Measurements from ENCODE around the gene PCDHGA6. TPM values are rescaled to one million over a fixed set of nuclear protein-coding genes. Genes with fewer than 3 reads are reported as not detected.

Gene PCDHGA6
- total RNA-seq, 1 donor from 2014 or later: 0.41 TPM

DNA sequence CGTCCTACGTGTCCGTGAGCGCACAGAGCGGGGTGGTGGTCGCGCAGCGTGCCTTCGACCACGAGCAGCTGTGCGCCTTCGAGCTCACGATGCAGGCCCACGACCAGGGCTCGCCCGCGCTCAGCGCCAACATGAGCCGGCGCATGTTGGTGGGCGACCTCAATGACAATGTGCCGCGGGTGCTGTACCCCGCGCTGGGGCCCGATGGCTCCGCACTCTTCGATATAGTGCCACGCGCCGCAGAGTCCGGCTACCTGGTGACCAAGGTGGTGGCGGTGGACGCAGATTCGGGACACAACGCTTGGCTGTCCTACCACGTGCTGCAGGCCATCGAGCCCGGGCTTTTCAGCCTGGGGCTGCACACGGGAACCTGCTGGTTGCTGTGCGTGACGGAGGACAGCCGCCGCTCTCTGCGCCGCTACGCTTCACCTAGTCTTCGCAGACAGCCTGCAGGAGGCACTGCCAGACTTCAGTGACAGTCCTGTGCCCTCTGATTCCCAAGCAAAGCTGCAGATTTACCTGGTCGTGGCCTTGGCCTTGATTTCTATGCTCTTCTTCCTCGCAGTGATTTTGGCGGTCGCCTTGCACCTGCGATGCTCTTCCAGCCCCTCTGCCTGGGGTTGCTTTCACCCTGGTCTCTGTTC lies 54.2 kb downstream of the PCDHGA6 start:
- no peak for FAIRE-seq
- TF ChIP-seq, protein P1, sequence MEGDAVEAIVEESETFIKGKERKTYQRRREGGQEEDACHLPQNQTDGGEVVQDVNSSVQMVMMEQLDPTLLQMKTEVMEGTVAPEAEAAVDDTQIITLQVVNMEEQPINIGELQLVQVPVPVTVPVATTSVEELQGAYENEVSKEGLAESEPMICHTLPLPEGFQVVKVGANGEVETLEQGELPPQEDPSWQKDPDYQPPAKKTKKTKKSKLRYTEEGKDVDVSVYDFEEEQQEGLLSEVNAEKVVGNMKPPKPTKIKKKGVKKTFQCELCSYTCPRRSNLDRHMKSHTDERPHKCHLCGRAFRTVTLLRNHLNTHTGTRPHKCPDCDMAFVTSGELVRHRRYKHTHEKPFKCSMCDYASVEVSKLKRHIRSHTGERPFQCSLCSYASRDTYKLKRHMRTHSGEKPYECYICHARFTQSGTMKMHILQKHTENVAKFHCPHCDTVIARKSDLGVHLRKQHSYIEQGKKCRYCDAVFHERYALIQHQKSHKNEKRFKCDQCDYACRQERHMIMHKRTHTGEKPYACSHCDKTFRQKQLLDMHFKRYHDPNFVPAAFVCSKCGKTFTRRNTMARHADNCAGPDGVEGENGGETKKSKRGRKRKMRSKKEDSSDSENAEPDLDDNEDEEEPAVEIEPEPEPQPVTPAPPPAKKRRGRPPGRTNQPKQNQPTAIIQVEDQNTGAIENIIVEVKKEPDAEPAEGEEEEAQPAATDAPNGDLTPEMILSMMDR (IDR thresholded peaks at IDR 0.05; ENCODE audit: insufficient read depth, low read depth, low read length): no peak
- no peak for TF ChIP-seq EZH2 (IDR thresholded peaks at IDR 0.05; ENCODE audit: insufficient read depth, low read length)

More for the DNA sequence above, 54.2 kb downstream of the PCDHGA6 start:
- peak overlapping the region; percentile 58 for H3K27ac Mint-ChIP-seq (ENCODE audit: unreplicated experiment)
- Histone ChIP-seq H3K4me3 (ENCODE audit: insufficient read depth, low read depth, low read length) (no peak overlapping the region), H4K20me1 (ENCODE audit: insufficient read depth, low read length) (no peaks in the 10 kb centered on the region), H3K79me2 (ENCODE audit: insufficient read depth, low read length) (no peaks in the 10 kb centered on the region), H2AFZ (ENCODE audit: low read depth, low read length) (no peak overlapping the region), H3K9ac (ENCODE audit: low read length) (no peak overlapping the region), H3K27me3 (ENCODE audit: insufficient read depth, low read length) (no peaks in the 10 kb centered on the region), H3K27ac (ENCODE audit: low read depth, low read length) (no peak overlapping the region), H3K4me2 (ENCODE audit: low read length) (no peak overlapping the region), H3K4me1 (ENCODE audit: insufficient read depth, low read length) (no peaks in the 10 kb centered on the region), H3K36me3 (ENCODE audit: insufficient read depth, low read length) (no peaks in the 10 kb centered on the region), H3K9me3 (ENCODE audit: insufficient read depth, low read depth, low read length) (peaks cover 49% of the 10 kb centered on the region)
- H3K4me1 Mint-ChIP-seq (ENCODE audit: low read depth, unreplicated experiment): no peaks in the 10 kb centered on the region
- DNase-seq (ENCODE audit: low read depth): no peak
- no peaks in the 10 kb centered on the region for H3K27me3 Mint-ChIP-seq (ENCODE audit: low read depth, unreplicated experiment)
- peaks cover 62% of the 10 kb centered on the region for H3K36me3 Mint-ChIP-seq (ENCODE audit: low read depth, unreplicated experiment)
- H3K9me3 Mint-ChIP-seq (ENCODE audit: unreplicated experiment): peaks cover 37% of the 10 kb centered on the region
- H3K4me3 Mint-ChIP-seq (ENCODE audit: unreplicated experiment): no peak overlapping the region

Other genes with a start within 250 kb of the PCDHGA6 start
- gene PCDHB5, start 238.7 kb upstream of the PCDHGA6 start, total RNA-seq: 8.7 and 9.7 TPM in 2 replicates
- gene PCDHB6, start 223.8 kb upstream of the PCDHGA6 start, total RNA-seq: 0.50 and 0.70 TPM in 2 replicates
- 0.79 and 1.0 TPM in 2 replicates for gene PCDHB7, start 201.2 kb upstream of the PCDHGA6 start, total RNA-seq
- gene PCDHB8, start 196.1 kb upstream of the PCDHGA6 start, total RNA-seq: 4.9 and 5.3 TPM in 2 replicates
- 3.2 and 4.4 TPM in 2 replicates for gene PCDHB16, start 191.5 kb upstream of the PCDHGA6 start, total RNA-seq
- 3.6 and 5.3 TPM in 2 replicates for gene PCDHB9, start 186.7 kb upstream of the PCDHGA6 start, total RNA-seq
- gene PCDHB10, start 181.5 kb upstream of the PCDHGA6 start, total RNA-seq: 6.4 and 7.0 TPM in 2 replicates
- 2.1 TPM in 2 replicates for gene PCDHB11, start 174.3 kb upstream of the PCDHGA6 start, total RNA-seq
- 0.87 and 1.2 TPM in 2 replicates for gene PCDHB12, start 165.2 kb upstream of the PCDHGA6 start, total RNA-seq
- 3.3 TPM in 2 replicates for gene PCDHB13, start 160.0 kb upstream of the PCDHGA6 start, total RNA-seq
- 5.6 and 6.4 TPM in 2 replicates for gene PCDHB14, start 150.5 kb upstream of the PCDHGA6 start, total RNA-seq
- gene PCDHB15, start 128.5 kb upstream of the PCDHGA6 start, total RNA-seq: 1.3 and 1.6 TPM in 2 replicates
- 0.19 and 0.25 TPM in 2 replicates for gene SLC25A2, start 69.8 kb upstream of the PCDHGA6 start, total RNA-seq
- gene TAF7, start 53.1 kb upstream of the PCDHGA6 start, total RNA-seq: 95.1 and 102 TPM in 2 replicates
- 0.17 and 0.27 TPM in 2 replicates for gene PCDHGA1, start 43.4 kb upstream of the PCDHGA6 start, total RNA-seq
- 0.14 and 0.17 TPM in 2 replicates for gene PCDHGA2, start 35.1 kb upstream of the PCDHGA6 start, total RNA-seq
- 0.14 and 0.17 TPM in 2 replicates for gene PCDHGA3, start 30.1 kb upstream of the PCDHGA6 start, total RNA-seq
- gene PCDHGB1, start 23.8 kb upstream of the PCDHGA6 start, total RNA-seq: 1.0 and 1.5 TPM in 2 replicates
- 0.48 and 0.50 TPM in 2 replicates for gene PCDHGA4, start 18.9 kb upstream of the PCDHGA6 start, total RNA-seq
- 1.4 TPM in 2 replicates for gene PCDHGB2, start 13.9 kb upstream of the PCDHGA6 start, total RNA-seq
- gene PCDHGA5, start 9.7 kb upstream of the PCDHGA6 start, total RNA-seq: 0.29 and 0.30 TPM in 2 replicates
- gene PCDHGB3, start 3.6 kb upstream of the PCDHGA6 start, total RNA-seq: 0.10 and 0.14 TPM in 2 replicates
- gene PCDHGA7, start 8.9 kb downstream of the PCDHGA6 start, total RNA-seq: 0.57 and 0.62 TPM in 2 replicates
- gene PCDHGB4, start 13.8 kb downstream of the PCDHGA6 start, total RNA-seq: 13.6 and 15.7 TPM in 2 replicates
- 1.0 and 1.2 TPM in 2 replicates for gene PCDHGA8, start 18.7 kb downstream of the PCDHGA6 start, total RNA-seq
- 1.1 and 2.1 TPM in 2 replicates for gene PCDHGB5, start 24.1 kb downstream of the PCDHGA6 start, total RNA-seq
- gene PCDHGA9, start 28.9 kb downstream of the PCDHGA6 start, total RNA-seq: 0.73 and 0.87 TPM in 2 replicates
- 18.4 and 19.9 TPM in 2 replicates for gene PCDHGB6, start 34.1 kb downstream of the PCDHGA6 start, total RNA-seq
- gene PCDHGA10, start 39.1 kb downstream of the PCDHGA6 start, total RNA-seq: 34.0 and 41.6 TPM in 2 replicates
- gene PCDHGB7, start 43.8 kb downstream of the PCDHGA6 start, total RNA-seq: 22.4 and 26.1 TPM in 2 replicates
- gene PCDHGA11, start 47.2 kb downstream of the PCDHGA6 start, total RNA-seq: 5.3 and 5.8 TPM in 2 replicates
- 1.2 and 1.6 TPM in 2 replicates for gene PCDHGA12, start 56.6 kb downstream of the PCDHGA6 start, total RNA-seq
- 84.7 and 100.0 TPM in 2 replicates for gene PCDHGC3, start 102.1 kb downstream of the PCDHGA6 start, total RNA-seq
- 6.6 and 7.4 TPM in 2 replicates for gene PCDHGC4, start 111.1 kb downstream of the PCDHGA6 start, total RNA-seq
- 7.7 and 10.9 TPM in 2 replicates for gene PCDHGC5, start 115.2 kb downstream of the PCDHGA6 start, total RNA-seq
- gene DIAPH1, start 245.1 kb downstream of the PCDHGA6 start, total RNA-seq: 63.5 and 78.8 TPM in 2 replicates

Measured in astrocyte (in vitro differentiated cells and primary cell).